ENCODE data around the gene CXCL16.

CXCL16 gene

GRCh38 chr17:4750606-4751005 lies 10.9 kb upstream of the CXCL16 start:
- no peak for DNase-seq

- DNase-seq, result no peak
Measured at GRCh38 chr17:4748686-4749085, 9.0 kb upstream of the CXCL16 start.

GRCh38 chr17:4747847-4748246 lies 8.1 kb upstream of the CXCL16 start:
- DNase-seq, result no peak

GRCh38 chr17:4744999-4745969 lies 5.6 kb upstream of the CXCL16 start:
- DNase-seq, result no peak

- no peak for DNase-seq
Measured at GRCh38 chr17:4743898-4744297, 4.2 kb upstream of the CXCL16 start.

- no peak for DNase-seq
Measured at GRCh38 chr17:4743216-4743615, 3.5 kb upstream of the CXCL16 start.

- DNase-seq, result no peak
Measured at GRCh38 chr17:4742629-4743028, 2.9 kb upstream of the CXCL16 start.

GRCh38 chr17:4742133-4742532 lies 2.4 kb upstream of the CXCL16 start:
- DNase-seq, result no peak

GRCh38 chr17:4741544-4741943 lies 1.8 kb upstream of the CXCL16 start:
- no peak for DNase-seq

GRCh38 chr17:4740584-4740983 lies 856 bp upstream of the CXCL16 start:
- DNase-seq, result no peak

- DNase-seq, result no peak
Measured at GRCh38 chr17:4740025-4740351, 260 bp upstream of the CXCL16 start.

- no peak for DNase-seq
Measured at GRCh38 chr17:4738136-4739121, 1.3 kb downstream of the CXCL16 start.

- DNase-seq, result no peak
Measured at GRCh38 chr17:4735876-4736651, 3.7 kb downstream of the CXCL16 start.

GRCh38 chr17:4734857-4735475 lies 4.8 kb downstream of the CXCL16 start:
- no peak for DNase-seq

GRCh38 chr17:4733073-4733531 lies 6.6 kb downstream of the CXCL16 start:
- DNase-seq, result no peak

- DNase-seq, result no peak
Measured at GRCh38 chr17:4728124-4728523, 11.6 kb downstream of the CXCL16 start.

GRCh38 chr17:4725646-4726310 lies 13.9 kb downstream of the CXCL16 start:
- no peak for DNase-seq

GRCh38 chr17:4724650-4725049 lies 15.1 kb downstream of the CXCL16 start:
- DNase-seq, result no peak

- no peak for DNase-seq
Measured at GRCh38 chr17:4722678-4723240, 17.0 kb downstream of the CXCL16 start.

- no peak for DNase-seq
Measured at GRCh38 chr17:4721203-4722135, 18.3 kb downstream of the CXCL16 start.
